ACC112 (cell line): ENCODE results near the gene UST.
A peak's percentile ranks its signal among the peaks of the same experiment; 100 is the strongest.
"Not testable (repeated sequence)": the region's sequence is repeated elsewhere in the genome, so short reads cannot be mapped to it uniquely, and the experiment has no call there.

Source experiments
- H2AFZ ChIP-seq: fragments of 200-600 bp; sonication (generic); one replicate; pipeline ENCODE4 v1.6.0; 2017; ENCODE audit warnings: antibody characterized with exemption, low read length; ENCODE audit not compliant: unreplicated experiment
- H3K27ac ChIP-seq: fragments of 200-600 bp; sonication (generic); 2 replicates; pipeline ENCODE4 v1.5.1; 2014; ENCODE audit warnings: low read depth, mild to moderate bottlenecking, antibody characterized with exemption, low read length, moderate library complexity
- H3K27me3 ChIP-seq: fragments of 200-600 bp; sonication (generic); 2 replicates; pipeline ENCODE4 v1.6.1; 2014; ENCODE audit warnings: mild to moderate bottlenecking, antibody characterized with exemption, low read length, moderate library complexity, mixed read lengths; ENCODE audit not compliant: insufficient read depth
- H3K36me3 ChIP-seq: fragments of 200-600 bp; sonication (generic); 2 replicates; pipeline ENCODE4 v1.6.1; 2016; ENCODE audit warnings: mild to moderate bottlenecking, antibody characterized with exemption, low read length, moderate library complexity, mixed read lengths; ENCODE audit not compliant: insufficient read depth
- H3K4me1 ChIP-seq: fragments of 200-600 bp; sonication (generic); one replicate; pipeline ENCODE4 v1.6.1; 2016; ENCODE audit warnings: low read length, mixed read lengths; ENCODE audit not compliant: insufficient read depth, unreplicated experiment, control insufficient read depth
- H3K4me3 ChIP-seq: fragments of 200-600 bp; sonication (generic); 2 replicates; pipeline ENCODE4 v1.5.1; 2014; ENCODE audit warnings: mild to moderate bottlenecking, low read depth, low read length
- H3K79me2 ChIP-seq: fragments of 200-600 bp; sonication (generic); one replicate; pipeline ENCODE4 v1.6.0; 2016; ENCODE audit warnings: low read length; ENCODE audit not compliant: control insufficient read depth, unreplicated experiment, insufficient read depth

UST gene

GRCh38 chr6:148751793-148752170, 5.0 kb downstream of the UST start:
- Histone ChIP-seq H2AFZ (no peak overlapping the region), H3K4me3 (no peak overlapping the region), H3K4me1 (no peaks in the 10 kb centered on the region), H3K27me3 (no peaks in the 10 kb centered on the region), H3K79me2 (peaks cover 12% of the 10 kb centered on the region), H3K27ac (no peak overlapping the region), H3K36me3 (no peaks in the 10 kb centered on the region)

GRCh38 chr6:148755379-148755778, 8.5 kb downstream of the UST start:
- H3K79me2 ChIP-seq, result peaks cover 23% of the 10 kb centered on the region
- not testable (repeated sequence) for H3K4me3 ChIP-seq, H3K4me1 ChIP-seq, H3K36me3 ChIP-seq, H3K27me3 ChIP-seq, H3K27ac ChIP-seq, H2AFZ ChIP-seq

GRCh38 chr6:148757944-148758480, 11.2 kb downstream of the UST start:
- no peaks in the 10 kb centered on the region for H3K36me3 ChIP-seq
- H3K27me3 ChIP-seq, result no peaks in the 10 kb centered on the region
- H2AFZ ChIP-seq, result no peak overlapping the region
- H3K4me1 ChIP-seq, result peaks cover 20% of the 10 kb centered on the region
- peaks cover 21% of the 10 kb centered on the region for H3K79me2 ChIP-seq
- no peak overlapping the region for H3K27ac ChIP-seq
- H3K4me3 ChIP-seq, result no peak overlapping the region

GRCh38 chr6:148758492-148758891, 11.7 kb downstream of the UST start:
- no peak overlapping the region for H3K4me3 ChIP-seq
- H2AFZ ChIP-seq, result no peak overlapping the region
- peaks cover 21% of the 10 kb centered on the region for H3K79me2 ChIP-seq
- no peaks in the 10 kb centered on the region for H3K27me3 ChIP-seq
- peaks cover 20% of the 10 kb centered on the region for H3K4me1 ChIP-seq
- H3K27ac ChIP-seq, result no peak overlapping the region
- no peaks in the 10 kb centered on the region for H3K36me3 ChIP-seq

GRCh38 chr6:148760258-148760534, 13.4 kb downstream of the UST start:
- H3K4me3 ChIP-seq, result peak overlapping the region; percentile 77
- peak overlapping the region; percentile 95 for H3K27ac ChIP-seq
- peaks cover 20% of the 10 kb centered on the region for H3K4me1 ChIP-seq
- peak overlapping the region; percentile 80 for H2AFZ ChIP-seq
- H3K79me2 ChIP-seq, result peaks cover 21% of the 10 kb centered on the region
- H3K36me3 ChIP-seq, result no peaks in the 10 kb centered on the region
- H3K27me3 ChIP-seq, result no peaks in the 10 kb centered on the region

GRCh38 chr6:148760568-148761526, 14.0 kb downstream of the UST start:
- Histone ChIP-seq H3K79me2 (peaks cover 22% of the 10 kb centered on the region), H3K27me3 (no peaks in the 10 kb centered on the region), H3K36me3 (no peaks in the 10 kb centered on the region), H3K4me1 (peaks cover 20% of the 10 kb centered on the region), H3K4me3 (peak overlapping the region; percentile 77), H3K27ac (peak overlapping the region; percentile 95), H2AFZ (peak overlapping the region; percentile 80)

- peak overlapping the region; percentile 49 for H2AFZ ChIP-seq
- no peaks in the 10 kb centered on the region for H3K27me3 ChIP-seq
- peak overlapping the region; percentile 77 for H3K4me3 ChIP-seq
- H3K36me3 ChIP-seq, result no peaks in the 10 kb centered on the region
- H3K4me1 ChIP-seq, result peaks cover 20% of the 10 kb centered on the region
- peak overlapping the region; percentile 95 for H3K27ac ChIP-seq
- H3K79me2 ChIP-seq, result peaks cover 29% of the 10 kb centered on the region
Measured at GRCh38 chr6:148761527-148762011, 14.7 kb downstream of the UST start.

- peak overlapping the region; percentile 49 for H2AFZ ChIP-seq
- peaks cover 27% of the 10 kb centered on the region for H3K79me2 ChIP-seq
- H3K36me3 ChIP-seq, result no peaks in the 10 kb centered on the region
- peak overlapping the region; percentile 77; the same call in 1 of the 2 replicates for H3K4me3 ChIP-seq
- H3K4me1 ChIP-seq, result peaks cover 20% of the 10 kb centered on the region
- peak overlapping the region; percentile 95 for H3K27ac ChIP-seq
- no peaks in the 10 kb centered on the region for H3K27me3 ChIP-seq
Measured at GRCh38 chr6:148762231-148762630, 15.4 kb downstream of the UST start.

- H3K79me2 ChIP-seq, result peaks cover 17% of the 10 kb centered on the region
- not testable (repeated sequence) for H3K4me3 ChIP-seq, H3K27ac ChIP-seq, H2AFZ ChIP-seq, H3K36me3 ChIP-seq, H3K27me3 ChIP-seq
- peaks cover 20% of the 10 kb centered on the region for H3K4me1 ChIP-seq
Measured at GRCh38 chr6:148764259-148765020, 17.6 kb downstream of the UST start.

- no peak overlapping the region for H3K27ac ChIP-seq
- no peak overlapping the region for H3K4me3 ChIP-seq
- H3K79me2 ChIP-seq, result peaks cover 17% of the 10 kb centered on the region
- no peaks in the 10 kb centered on the region for H3K36me3 ChIP-seq
- H2AFZ ChIP-seq, result no peak overlapping the region
- peaks cover 13% of the 10 kb centered on the region for H3K4me1 ChIP-seq
- no peaks in the 10 kb centered on the region for H3K27me3 ChIP-seq
Measured at GRCh38 chr6:148765898-148766808, 19.3 kb downstream of the UST start.
